ENCODE results near the gene CANT1. TPM values are rescaled to one million over a fixed set of nuclear protein-coding genes. Genes with fewer than 3 reads are reported as not detected.

Gene CANT1
- total and polyA plus RNA-seq, 9 of the 15 experiments (the other 6 are each of a cell fraction or from before 2014, with no cell fraction given): 2.7 to 66.4 (median 22.5) TPM

- TF ChIP-seq ARID4B (CRISPR knock-in tag; IDR thresholded peaks at IDR 0.05): no peak
- TF ChIP-seq MYBL2 (IDR thresholded peaks at IDR 0.05; ENCODE audit: low read depth): no peak
- TF ChIP-seq MYBL2 (CRISPR knock-in tag; IDR thresholded peaks at IDR 0.05; ENCODE audit: borderline replicate concordance): no peak
- TF ChIP-seq MTA2 (IDR thresholded peaks at IDR 0.05; ENCODE audit: low read depth): no peak
- TF ChIP-seq ZC3H11A (IDR thresholded peaks at IDR 0.05; ENCODE audit: low read depth, low read length): no peak
- TF ChIP-seq, protein P1, sequence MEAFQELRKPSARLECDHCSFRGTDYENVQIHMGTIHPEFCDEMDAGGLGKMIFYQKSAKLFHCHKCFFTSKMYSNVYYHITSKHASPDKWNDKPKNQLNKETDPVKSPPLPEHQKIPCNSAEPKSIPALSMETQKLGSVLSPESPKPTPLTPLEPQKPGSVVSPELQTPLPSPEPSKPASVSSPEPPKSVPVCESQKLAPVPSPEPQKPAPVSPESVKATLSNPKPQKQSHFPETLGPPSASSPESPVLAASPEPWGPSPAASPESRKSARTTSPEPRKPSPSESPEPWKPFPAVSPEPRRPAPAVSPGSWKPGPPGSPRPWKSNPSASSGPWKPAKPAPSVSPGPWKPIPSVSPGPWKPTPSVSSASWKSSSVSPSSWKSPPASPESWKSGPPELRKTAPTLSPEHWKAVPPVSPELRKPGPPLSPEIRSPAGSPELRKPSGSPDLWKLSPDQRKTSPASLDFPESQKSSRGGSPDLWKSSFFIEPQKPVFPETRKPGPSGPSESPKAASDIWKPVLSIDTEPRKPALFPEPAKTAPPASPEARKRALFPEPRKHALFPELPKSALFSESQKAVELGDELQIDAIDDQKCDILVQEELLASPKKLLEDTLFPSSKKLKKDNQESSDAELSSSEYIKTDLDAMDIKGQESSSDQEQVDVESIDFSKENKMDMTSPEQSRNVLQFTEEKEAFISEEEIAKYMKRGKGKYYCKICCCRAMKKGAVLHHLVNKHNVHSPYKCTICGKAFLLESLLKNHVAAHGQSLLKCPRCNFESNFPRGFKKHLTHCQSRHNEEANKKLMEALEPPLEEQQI (IDR thresholded peaks at IDR 0.05): no peak
- peak; percentile 89 for TF ChIP-seq POLR2G (IDR thresholded peaks at IDR 0.05; ENCODE audit: low read depth, low read length)
- no peak for TF ChIP-seq KLF16 (IDR thresholded peaks at IDR 0.05)
Measured at GRCh38 chr17:79009397-79010303, at the start of gene CANT1 (continued).
